AG10803 (cell line): ENCODE measurements around the gene KCNMA1.
"Not testable (repeated sequence)": the region's sequence is repeated elsewhere in the genome, so short reads cannot be mapped to it uniquely, and the experiment has no call there.

ENCODE experiments used
- DNase-seq: peaks from one replicate; pipeline ENCODE4 v3.0.0; 2010; ENCODE audit warnings: low read depth
- H3K4me3 ChIP-seq: 2 replicates; pipeline ENCODE4 v1.5.1; 2011; ENCODE audit warnings: mild to moderate bottlenecking, low read length, control low read depth
- CTCF ChIP-seq: conservative IDR thresholded peaks from 2 replicates; pipeline ENCODE4 v1.5.1; 2011; ENCODE audit warnings: mild to moderate bottlenecking, low read length, control low read depth, inconsistent platforms

KCNMA1 gene

DNA sequence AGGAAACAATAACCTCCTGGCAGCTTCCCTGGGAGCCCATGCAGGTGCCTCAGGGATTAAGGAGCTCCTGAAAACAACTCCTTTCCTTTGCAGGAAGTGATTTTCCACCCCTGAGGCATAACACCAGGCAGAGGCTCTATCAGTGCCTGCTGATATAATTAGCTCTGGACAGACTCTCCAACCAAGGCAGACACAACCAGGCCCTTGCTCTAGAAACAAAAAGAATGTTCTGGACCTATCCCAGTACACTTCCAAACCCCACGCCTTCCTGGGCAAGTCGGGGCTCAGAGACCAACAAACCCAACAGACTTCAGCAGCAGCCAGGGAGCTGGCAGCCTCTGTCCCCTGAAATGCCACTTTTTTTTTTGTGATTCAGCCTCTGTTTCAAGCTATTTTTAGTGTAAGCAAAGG lies 247.1 kb downstream of the KCNMA1 start:
- no peak for DNase-seq
- H3K4me3 ChIP-seq: no peak overlapping the region
- TF ChIP-seq CTCF: no peak

DNA sequence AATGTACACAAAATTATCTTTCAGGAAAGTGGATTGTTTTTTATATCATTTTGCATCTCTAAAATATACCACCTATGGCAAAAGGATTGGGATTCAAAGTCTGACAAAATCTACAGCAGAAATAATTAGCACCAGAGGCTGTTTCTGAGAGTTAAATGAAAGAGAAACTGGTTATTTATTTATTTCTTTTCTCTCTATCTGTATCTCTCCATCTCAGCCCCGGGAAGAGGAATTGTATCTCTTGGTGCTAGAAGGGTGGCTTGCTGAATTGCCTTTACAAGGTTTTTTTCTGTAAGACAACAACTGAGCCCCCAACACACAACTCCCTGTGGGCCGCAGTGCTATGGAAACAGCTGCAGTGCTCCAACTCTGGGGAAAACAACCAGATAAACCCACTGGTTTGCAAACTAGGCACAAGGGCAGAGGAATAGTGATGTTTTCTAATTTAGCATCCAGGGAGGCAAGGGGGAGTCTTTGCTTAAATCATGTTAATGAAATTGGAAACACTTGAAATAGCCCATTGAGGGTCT lies 249.0 kb downstream of the KCNMA1 start:
- no peak for TF ChIP-seq CTCF
- no peak for DNase-seq
- H3K4me3 ChIP-seq: no peak overlapping the region

- not testable (repeated sequence) for DNase-seq, H3K4me3 ChIP-seq
Observed at GRCh38 chr10:77387701-77388100, 249.9 kb downstream of the KCNMA1 start.

DNA sequence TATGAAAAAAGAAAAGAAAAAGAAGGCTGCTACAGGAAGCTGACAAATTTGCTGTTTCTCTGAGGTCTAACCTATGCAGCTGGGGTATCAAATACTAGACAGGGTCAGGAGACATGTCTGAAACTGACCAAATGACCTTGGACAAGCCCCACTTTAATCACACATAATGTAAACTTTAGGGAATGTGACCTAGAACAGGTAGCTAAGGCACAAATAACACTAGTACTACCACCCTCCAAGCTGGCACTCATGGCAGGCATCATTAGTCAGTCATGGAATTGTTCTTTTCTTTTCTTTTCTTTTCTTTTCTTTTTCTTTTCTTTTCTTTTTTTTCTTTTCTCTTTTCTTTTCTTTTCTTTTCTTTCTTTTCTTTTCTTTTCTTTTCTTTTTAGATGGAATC lies 250.4 kb downstream of the KCNMA1 start:
- H3K4me3 ChIP-seq: no peak overlapping the region
- TF ChIP-seq CTCF: no peak
- DNase-seq: no peak

DNA sequence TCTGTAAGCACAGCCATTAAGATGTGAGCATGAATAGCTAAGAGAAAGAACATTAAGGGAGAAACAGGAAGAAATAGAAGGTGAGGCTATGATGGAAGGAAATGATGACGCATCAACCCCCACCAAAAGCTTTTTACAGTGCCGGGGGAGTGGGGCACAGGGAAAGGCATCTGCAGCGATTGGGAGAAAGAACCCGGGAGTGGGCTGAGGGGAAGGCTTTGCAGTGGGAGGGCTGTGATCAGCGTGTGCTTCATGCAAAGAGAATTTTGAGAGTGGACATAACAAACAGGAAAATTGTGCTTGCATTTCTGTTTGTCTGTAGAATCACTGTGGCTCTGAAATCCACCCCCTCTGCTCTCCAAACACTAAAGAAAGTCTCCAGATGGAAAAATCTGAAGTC lies 250.8 kb downstream of the KCNMA1 start:
- H3K4me3 ChIP-seq: no peak overlapping the region; the same call in 1 of the 2 replicates
- no peak for TF ChIP-seq CTCF
- peak; percentile 50 for DNase-seq

- DNase-seq: no peak
- no peak overlapping the region for H3K4me3 ChIP-seq
- TF ChIP-seq CTCF: no peak
Observed at GRCh38 chr10:77386365-77386764, 251.2 kb downstream of the KCNMA1 start.

GRCh38 chr10:77385315-77385714 lies 252.3 kb downstream of the KCNMA1 start:
- H3K4me3 ChIP-seq: no peak overlapping the region
- no peak for DNase-seq
- TF ChIP-seq CTCF: no peak
